ENCODE measurements around the gene A2ML1. TPM values are rescaled to one million over a fixed set of nuclear protein-coding genes. Genes with fewer than 3 reads are reported as not detected.

Gene A2ML1
- total and polyA plus RNA-seq, 2 donors (not counting 3 experiments of a cell fraction or from before 2014, with no cell fraction given) = not detected

GRCh38 chr12:8784290-8784888, 38.0 kb upstream of the A2ML1 start:
- FAIRE-seq = no peak
- no peak overlapping the region for H3K4me3 ChIP-seq (replicated peaks in 1 of 3; ENCODE audit: insufficient read depth in 1 of 3, low read depth in 1 of 3, low read length in 3 of 3)
- H3K9me1 ChIP-seq (replicated peaks; ENCODE audit: control insufficient read depth, extremely low read depth, insufficient read depth, low read length) = no peaks in the 10 kb centered on the region
- POLR2A ChIA-PET = no interaction called here
- TF ChIP-seq POLR2A (IDR thresholded peaks at IDR 0.05; ENCODE audit: low read depth, low read length) (no peak), GATA2 (IDR thresholded peaks at IDR 0.05; ENCODE audit: insufficient read depth, insufficient read length, low read depth, low read length) (no peak), FOS (IDR thresholded peaks at IDR 0.05; ENCODE audit: borderline replicate concordance, insufficient read depth, low read length) (no peak), EZH2 (IDR thresholded peaks at IDR 0.05; ENCODE audit: borderline replicate concordance, low read depth, low read length, severe bottlenecking) (no peak), POLR2AphosphoS5 (IDR thresholded peaks at IDR 0.05; ENCODE audit: insufficient read depth, low read depth, low read length) (no peak), MAX (IDR thresholded peaks at IDR 0.05; ENCODE audit: insufficient read depth, insufficient read length) (no peak), MYC (IDR thresholded peaks at IDR 0.05; ENCODE audit: low read depth, low read length) (no peak), CTCF (IDR thresholded peaks at IDR 0.05; ENCODE audit: extremely low read depth in 1 of 2, insufficient read depth in 1 of 2, low read depth in 1 of 2, low read length in 2 of 2) (no peak), JUN (IDR thresholded peaks at IDR 0.05; ENCODE audit: borderline replicate concordance, insufficient read depth, insufficient read length, low read depth) (no peak)
- no peaks in the 10 kb centered on the region for H4K20me1 ChIP-seq (replicated peaks; ENCODE audit: control insufficient read depth, extremely low read depth, insufficient read depth, low read length)
- no peaks in the 10 kb centered on the region for H3K9me3 ChIP-seq (replicated peaks; ENCODE audit: control insufficient read depth, insufficient read depth, low read length)
- no peak overlapping the region for H2AFZ ChIP-seq (ENCODE audit: low read depth, low read length)
- no peak overlapping the region for H3K9ac ChIP-seq (replicated peaks; ENCODE audit: extremely low read depth, insufficient read depth, low read length)
- peaks cover 1% of the 10 kb centered on the region for H3K4me1 ChIP-seq (ENCODE audit: control insufficient read depth, extremely low read depth, insufficient read depth, low read length)
- dilution Hi-C loops (cut with MboI; ENCODE audit: extremely low pct_ligation_motif_present, low sequenced_read_pairs) (no loop called here), intact Hi-C loops (cut with micrococcal nuclease) (no loop called here)
- H3K4me2 ChIP-seq (ENCODE audit: insufficient read depth, low read length) = no peak overlapping the region
- H3K79me2 ChIP-seq (ENCODE audit: control insufficient read depth, insufficient read depth, low read length) = no peaks in the 10 kb centered on the region
- no peak overlapping the region for H3K27ac ChIP-seq (ENCODE audit: insufficient read depth, low read depth, low read length)
- peaks cover 0 to 2% of the 10 kb centered on the region in 2 experiments for H3K36me3 ChIP-seq (ENCODE audit: control insufficient read depth in 2 of 2, extremely low read depth in 1 of 2, insufficient read depth in 2 of 2, low read length in 2 of 2)
- BruUV-seq (replicated peaks) = no TSS peak
- no peak for DNase-seq (ENCODE audit: low read depth, low spot score)
- CTCF ChIA-PET = interaction anchor here (1.1 to 3.2 kb wide), 2 partner anchors 28 to 106 kb away, joined by 3 to 9 read pairs; no protein-coding TSS in a partner anchor
- no peaks in the 10 kb centered on the region for H3K27me3 ChIP-seq (ENCODE audit: control insufficient read depth in 2 of 2, insufficient read depth in 2 of 2, low read length in 2 of 2)

Measured in endothelial cell of umbilical vein (primary cell).